Hematopoietic multipotent progenitor cell treated with erythropoietin and hydrocortisone succinate and interleukin-3 and kit ligand, for 17 days (in vitro differentiated cells): Measurements from ENCODE around the gene AMACR.
"Not testable (repeated sequence)": the region's sequence is repeated elsewhere in the genome, so short reads cannot be mapped to it uniquely, and the experiment has no call there.

ENCODE experiments used
- DNase-seq: peaks from one replicate; pipeline ENCODE4 v3.0.0-alpha.2; 2015; ENCODE audit warnings: low spot score

AMACR gene

GRCh38 chr5:34035756-34036155, 27.9 kb upstream of the AMACR start:
- no peak for DNase-seq

- no peak for DNase-seq
These were observed 26.9 kb upstream of the AMACR start for GRCh38 chr5:34034534-34035327.

- no peak for DNase-seq
These were observed 24.1 kb upstream of the AMACR start for GRCh38 chr5:34031966-34032365.

- DNase-seq = no peak
These were observed 23.3 kb upstream of the AMACR start for GRCh38 chr5:34031117-34031516.

GRCh38 chr5:34030585-34030984, 22.7 kb upstream of the AMACR start:
- not testable (repeated sequence) for DNase-seq

GRCh38 chr5:34030048-34030447, 22.2 kb upstream of the AMACR start:
- DNase-seq = no peak

GRCh38 chr5:34028349-34028748, 20.5 kb upstream of the AMACR start:
- DNase-seq = no peak

GRCh38 chr5:34026089-34026761, 18.4 kb upstream of the AMACR start:
- no peak for DNase-seq

- DNase-seq = no peak
These were observed 14.4 kb upstream of the AMACR start for GRCh38 chr5:34022121-34022705.

- no peak for DNase-seq
These were observed 13.5 kb upstream of the AMACR start for GRCh38 chr5:34021334-34021733.

GRCh38 chr5:34020726-34021125, 12.9 kb upstream of the AMACR start:
- DNase-seq = no peak

- no peak for DNase-seq
These were observed 9.4 kb upstream of the AMACR start for GRCh38 chr5:34017254-34017653.

- no peak for DNase-seq
These were observed 8.9 kb upstream of the AMACR start for GRCh38 chr5:34016750-34017149.

GRCh38 chr5:34016222-34016621, 8.4 kb upstream of the AMACR start:
- DNase-seq = no peak

GRCh38 chr5:34015120-34015822, 7.4 kb upstream of the AMACR start:
- no peak for DNase-seq

GRCh38 chr5:34014626-34015025, 6.8 kb upstream of the AMACR start:
- DNase-seq = no peak

- no peak for DNase-seq
These were observed 5.7 kb upstream of the AMACR start for GRCh38 chr5:34013547-34013946.

- DNase-seq = no peak
These were observed 4.9 kb upstream of the AMACR start for GRCh38 chr5:34012791-34013190.

- no peak for DNase-seq
These were observed 3.7 kb upstream of the AMACR start for GRCh38 chr5:34011536-34011935.

GRCh38 chr5:34010146-34010545, 2.3 kb upstream of the AMACR start:
- DNase-seq = not testable (repeated sequence)

- DNase-seq = no peak
These were observed 1.8 kb upstream of the AMACR start for GRCh38 chr5:34009610-34010009.

GRCh38 chr5:34008802-34009201, 952 bp upstream of the AMACR start:
- no peak for DNase-seq

- no peak for DNase-seq
These were observed 639 bp downstream of the AMACR start for GRCh38 chr5:34007201-34007620.
